NCI-H82 treated with DMSO at 0.1 percent for 48 hours (cell line): Measurements from ENCODE around the gene IKZF2.

Source experiments
- DNase-seq: peaks from one replicate; lab custom pipeline; 2025; ENCODE audit not compliant: unreplicated experiment; lab: John Stamatoyannopoulos, UW

IKZF2 gene

GRCh38 chr2:213104092-213104902 lies 47.1 kb downstream of the IKZF2 start:
- DNase-seq = no peak

GRCh38 chr2:213101692-213102460 lies 49.5 kb downstream of the IKZF2 start:
- no peak for DNase-seq

DNA sequence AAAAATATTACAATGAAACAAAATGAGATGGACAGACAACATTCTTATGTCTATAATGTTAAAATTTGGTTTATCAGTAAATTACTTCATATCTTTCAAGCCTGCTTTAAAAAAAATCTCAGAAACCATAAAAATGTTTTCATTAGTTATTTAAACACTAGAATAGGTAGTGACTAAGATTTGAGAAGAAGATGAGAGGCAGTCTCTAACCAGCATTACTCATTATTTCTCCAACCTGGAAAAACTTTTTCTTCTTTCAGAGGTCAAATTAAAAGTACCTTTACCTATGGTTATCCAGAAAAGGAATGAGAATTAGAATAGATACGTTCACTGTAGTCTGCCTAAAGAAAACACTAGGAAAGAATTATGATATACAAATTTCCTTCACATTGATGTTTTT lies 50.3 kb downstream of the IKZF2 start:
- DNase-seq = no peak

DNA sequence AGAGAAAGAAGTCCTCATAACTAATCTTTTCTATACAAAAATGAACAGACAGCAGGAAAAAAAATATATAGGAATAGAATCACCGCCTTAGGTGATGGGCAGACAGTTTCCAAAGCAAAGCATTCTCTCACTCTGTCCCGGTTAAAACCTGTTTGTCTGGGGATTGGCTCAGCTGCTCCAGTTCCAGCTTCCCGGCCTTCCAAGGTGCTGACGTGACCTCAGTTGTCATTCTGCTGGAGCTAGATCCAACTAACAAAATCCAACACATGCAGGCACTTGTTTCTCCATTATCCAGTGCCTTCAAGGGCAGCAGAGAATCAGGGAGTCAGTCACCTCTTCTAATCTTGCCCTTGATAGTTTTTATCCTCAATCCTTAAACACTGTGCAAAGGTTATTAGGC lies 52.8 kb downstream of the IKZF2 start:
- DNase-seq = no peak

GRCh38 chr2:213091765-213092164 lies 59.6 kb downstream of the IKZF2 start:
- no peak for DNase-seq

DNA sequence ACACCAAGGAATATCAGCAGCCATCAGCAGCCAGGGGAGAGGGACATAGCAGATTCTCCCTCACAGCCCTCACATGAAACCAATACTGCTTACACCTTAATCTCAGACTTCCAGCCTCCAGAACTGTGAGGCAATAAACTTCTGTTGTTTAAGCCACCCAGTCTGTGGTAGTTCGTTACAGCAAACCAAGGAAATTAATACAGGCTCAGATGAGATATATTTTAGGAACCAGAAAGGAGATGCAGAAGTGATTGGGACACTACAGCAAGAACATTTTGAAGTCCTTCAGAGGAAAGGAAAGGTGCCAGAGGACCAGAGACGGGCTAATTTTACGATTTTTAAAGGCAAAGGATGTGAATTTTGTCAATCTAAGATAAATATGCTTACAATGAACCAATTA lies 60.6 kb downstream of the IKZF2 start:
- no peak for DNase-seq

DNA sequence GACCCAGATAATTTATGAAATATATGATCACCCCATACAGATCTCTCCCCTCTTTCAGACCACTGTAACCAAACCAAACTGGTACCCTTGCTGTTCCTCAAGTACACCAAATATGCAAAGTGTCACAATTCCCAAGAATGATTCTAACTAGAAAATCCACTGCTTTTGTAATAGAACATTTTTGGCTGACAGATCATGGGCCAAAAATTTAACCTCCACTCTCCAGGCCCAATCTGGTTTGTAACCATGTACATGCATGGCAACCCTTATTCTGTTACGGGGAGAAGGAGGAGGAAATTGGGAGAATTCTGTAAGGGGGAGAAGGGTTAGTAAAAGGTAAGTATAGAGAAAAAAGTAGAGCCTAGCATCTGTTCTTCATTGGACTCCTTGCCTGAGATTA lies 62.0 kb downstream of the IKZF2 start:
- DNase-seq = no peak

- DNase-seq = no peak
Observed at GRCh38 chr2:213087040-213087439, 64.4 kb downstream of the IKZF2 start.

DNA sequence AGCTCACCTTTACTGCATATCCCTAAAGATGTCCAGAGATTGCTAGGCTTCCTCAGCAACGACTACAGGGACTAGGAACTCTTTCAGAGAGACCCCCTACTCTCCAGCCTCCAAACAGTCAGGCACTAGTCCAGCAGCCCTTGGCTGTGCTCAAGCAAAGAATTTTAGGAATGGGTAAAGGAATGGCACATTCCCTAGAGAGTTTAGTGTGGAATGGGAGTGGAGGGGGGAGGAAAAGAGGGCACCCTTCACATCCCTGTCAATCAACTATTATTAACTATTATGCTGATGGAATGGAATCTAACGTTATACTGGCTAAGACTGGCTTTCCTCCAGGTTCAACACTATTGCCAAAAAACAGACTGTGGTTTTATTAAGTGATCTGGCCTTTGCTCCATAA lies 64.8 kb downstream of the IKZF2 start:
- DNase-seq = no peak

DNA sequence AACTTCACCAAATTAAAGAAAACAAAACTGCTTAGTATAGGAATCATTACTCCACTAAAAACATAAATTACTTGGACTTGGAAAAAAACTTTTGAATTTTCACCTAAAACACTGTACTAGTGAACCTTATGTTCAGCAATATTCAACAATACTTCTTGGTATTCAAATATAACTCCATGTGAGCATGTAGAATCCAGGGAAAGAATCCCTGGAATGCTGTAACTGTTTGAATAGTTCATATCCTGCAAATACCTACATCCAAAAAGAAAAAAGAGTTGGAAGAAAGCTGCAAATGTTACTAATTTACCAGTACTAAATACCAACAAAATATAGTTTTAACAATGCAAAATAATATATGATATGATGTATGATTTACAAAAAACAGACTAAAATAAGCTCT lies 65.4 kb downstream of the IKZF2 start:
- DNase-seq = no peak

- DNase-seq = no peak
Observed at GRCh38 chr2:213085538-213085937, 65.9 kb downstream of the IKZF2 start.

- no peak for DNase-seq
Observed at GRCh38 chr2:213084261-213084660, 67.2 kb downstream of the IKZF2 start.

GRCh38 chr2:213080969-213081617 lies 70.3 kb downstream of the IKZF2 start:
- no peak for DNase-seq

- DNase-seq = no peak
Observed at GRCh38 chr2:213079756-213080155, 71.7 kb downstream of the IKZF2 start.

- DNase-seq = no peak
Observed at GRCh38 chr2:213078686-213079085, 72.7 kb downstream of the IKZF2 start.

- DNase-seq = no peak
Observed at GRCh38 chr2:213069531-213069930, 81.9 kb downstream of the IKZF2 start.

DNA sequence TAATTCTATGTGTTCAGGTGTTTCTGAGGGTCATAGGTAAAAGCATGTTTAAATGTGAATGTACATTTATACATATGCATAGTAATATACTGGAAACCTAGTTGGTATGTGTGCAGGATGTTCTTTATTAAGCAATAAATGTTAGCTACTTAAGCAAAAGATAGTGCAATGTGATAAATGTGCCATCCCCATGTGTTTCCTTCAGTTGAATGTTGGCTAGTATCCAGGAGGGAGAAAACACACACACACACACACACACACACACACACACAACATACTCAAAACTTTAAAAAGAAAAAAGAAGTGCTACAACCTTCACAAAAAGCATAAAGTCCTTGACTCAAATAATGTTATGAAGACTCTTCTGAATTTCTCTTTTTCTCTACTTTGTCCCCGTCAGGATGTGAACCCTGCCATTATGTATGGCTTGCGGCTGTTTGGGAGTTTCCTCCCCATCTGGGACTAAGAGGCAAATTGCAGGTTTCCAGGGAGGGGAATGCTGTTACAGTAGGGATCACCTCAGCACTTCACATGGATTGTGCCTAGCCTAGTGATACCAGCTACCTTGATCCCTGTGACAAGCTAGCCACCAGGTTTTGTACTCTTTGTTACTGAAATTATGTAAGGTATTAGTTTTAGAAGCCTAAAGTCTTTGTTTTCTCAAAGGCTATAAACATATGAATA lies 82.6 kb downstream of the IKZF2 start:
- no peak for DNase-seq

GRCh38 chr2:213067888-213068287 lies 83.5 kb downstream of the IKZF2 start:
- DNase-seq = no peak

DNA sequence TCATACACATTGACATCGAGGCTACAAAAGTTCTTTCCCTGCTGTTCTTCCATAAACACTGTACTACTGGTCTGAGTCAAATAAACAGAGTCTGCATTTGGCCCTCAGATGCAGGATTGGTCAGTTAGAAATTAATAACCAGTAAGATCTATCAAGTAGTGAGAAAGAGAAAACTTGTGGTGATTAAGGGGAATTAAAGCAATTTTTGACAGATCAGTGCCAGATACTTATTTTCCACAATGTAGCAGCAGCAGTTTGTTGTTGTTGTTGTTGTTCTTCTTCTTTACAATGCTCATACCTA lies 85.0 kb downstream of the IKZF2 start:
- DNase-seq = no peak

- peak; percentile 49 for DNase-seq
Observed at GRCh38 chr2:213065583-213066442, 85.6 kb downstream of the IKZF2 start.

- no peak for DNase-seq
Observed at GRCh38 chr2:213064099-213064498, 87.3 kb downstream of the IKZF2 start.
